HG02870 (cell line): ENCODE data around the gene SPACA5B.
A peak's percentile ranks its signal among the peaks of the same experiment; 100 is the strongest.
"Not testable (repeated sequence)": the region's sequence is repeated elsewhere in the genome, so short reads cannot be mapped to it uniquely, and the experiment has no call there.

Experiments used
- ATAC-seq: cut with Tn5 transposase; IDR thresholded peaks from one replicate; pipeline ENCODE4 v1.9.1; 2021; ENCODE audit warnings: mild to moderate bottlenecking, moderate library complexity; ENCODE audit not compliant: unreplicated experiment

Gene SPACA5B

GRCh38 chrX:48130326-48130725 lies at the start of gene SPACA5B:
SPACA5B (plus strand) TSS chrX:48130626; CDS start chrX:48130688, 62 bp downstream.
- ATAC-seq, result not testable (repeated sequence)

- ATAC-seq, result peak; percentile 51
Measured at GRCh38 chrX:48083212-48083611, 47.2 kb upstream of the SPACA5B start.

- ATAC-seq, result no peak
Measured at GRCh38 chrX:48083706-48084105, 46.7 kb upstream of the SPACA5B start.

- no peak for ATAC-seq
Measured at GRCh38 chrX:48086082-48086481, 44.3 kb upstream of the SPACA5B start.

- no peak for ATAC-seq
Measured at GRCh38 chrX:48090123-48090522, 40.3 kb upstream of the SPACA5B start.

GRCh38 chrX:48092558-48092957 lies 37.9 kb upstream of the SPACA5B start:
- not testable (repeated sequence) for ATAC-seq

- no peak for ATAC-seq
Measured at GRCh38 chrX:48101443-48101842, 29.0 kb upstream of the SPACA5B start.

GRCh38 chrX:48102874-48103374 lies 27.5 kb upstream of the SPACA5B start:
- ATAC-seq, result no peak

GRCh38 chrX:48107717-48108116 lies 22.7 kb upstream of the SPACA5B start:
- ATAC-seq, result no peak

GRCh38 chrX:48125286-48125685 lies 5.1 kb upstream of the SPACA5B start:
- not testable (repeated sequence) for ATAC-seq

- ATAC-seq, result not testable (repeated sequence)
Measured at GRCh38 chrX:48132308-48132844, 1.9 kb downstream of the SPACA5B start.

GRCh38 chrX:48139076-48139475 lies 8.7 kb downstream of the SPACA5B start:
- ATAC-seq, result not testable (repeated sequence)

GRCh38 chrX:48141810-48142508 lies 11.5 kb downstream of the SPACA5B start:
- not testable (repeated sequence) for ATAC-seq

- ATAC-seq, result not testable (repeated sequence)
Measured at GRCh38 chrX:48142697-48143096, 12.3 kb downstream of the SPACA5B start.

- no peak for ATAC-seq
Measured at GRCh38 chrX:48153769-48154168, 23.3 kb downstream of the SPACA5B start.

GRCh38 chrX:48154796-48155195 lies 24.4 kb downstream of the SPACA5B start:
- ATAC-seq, result no peak

- no peak for ATAC-seq
Measured at GRCh38 chrX:48156014-48156413, 25.6 kb downstream of the SPACA5B start.

- ATAC-seq, result no peak
Measured at GRCh38 chrX:48165241-48165640, 34.8 kb downstream of the SPACA5B start.

GRCh38 chrX:48166322-48166721 lies 35.9 kb downstream of the SPACA5B start:
- not testable (repeated sequence) for ATAC-seq

- ATAC-seq, result no peak
Measured at GRCh38 chrX:48179691-48180090, 49.3 kb downstream of the SPACA5B start.

GRCh38 chrX:48180811-48181210 lies 50.4 kb downstream of the SPACA5B start:
- no peak for ATAC-seq

GRCh38 chrX:48181882-48182281 lies 51.5 kb downstream of the SPACA5B start:
- ATAC-seq, result not testable (repeated sequence)
